Keratinocyte (primary cell): ENCODE measurements around the gene S100A2.

ENCODE experiments used
- CTCF ChIP-seq, 3 experiments: IDR thresholded peaks in 1 of 3; conservative IDR thresholded peaks in 1 of 3; optimal IDR thresholded peaks in 1 of 3; 2 replicates in 2 of 3; 3 replicates in 1 of 3; pipeline versions ENCODE3 to v1.5.1; 2011; ENCODE audit warnings: low read length in 3 of 3, mild to moderate bottlenecking in 3 of 3, moderate library complexity in 2 of 3, control low read depth in 1 of 3, inconsistent platforms in 1 of 3; ENCODE audit not compliant: insufficient read depth in 2 of 3; ENCODE audit errors: extremely low read depth in 1 of 3
- EZH2 ChIP-seq: IDR thresholded peaks from one replicate; pipeline ENCODE4 v1.6.1; 2012; ENCODE audit warnings: inconsistent platforms, mild to moderate bottlenecking, low read length, moderate library complexity

- TF ChIP-seq CTCF (optimal IDR thresholded peaks at IDR 0.05 in 1 of 3, IDR thresholded peaks at IDR 0.05 in 1 of 3, conservative IDR thresholded peaks at IDR 0.05 in 1 of 3; ENCODE audit: extremely low read depth in 1 of 3, insufficient read depth in 2 of 3, low read length in 3 of 3): no peak
- no peak for TF ChIP-seq EZH2
Observed at GRCh38 chr1:153513666-153514065, 52.0 kb downstream of the S100A2 start.
